A549 (cell line): ENCODE measurements around the gene ANXA3.

ENCODE experiments used
- CEBPB ChIP-seq, 2 experiments: fragments of >200 bp in 1 of 2; sonication (Bioruptor Twin) in 1 of 2; formaldehyde crosslinking in 1 of 2; IDR thresholded peaks; 2 replicates each; pipeline ENCODE4 v1.6.1; 2012 to 2016
- CHD2 ChIP-seq: fragments of 150-350 bp; IDR thresholded peaks from 2 replicates; pipeline ENCODE4 v1.6.1; 2014; ENCODE audit warnings: low read length; ENCODE audit not compliant: partially characterized antibody
- CTCF ChIP-seq: fragments of >200 bp; sonication (Bioruptor Twin); formaldehyde crosslinking; IDR thresholded peaks from 3 replicates; pipeline ENCODE4 v1.5.1; 2016
- EHMT2 ChIP-seq: fragments of 200-600 bp; sonication (generic); IDR thresholded peaks from 2 replicates; pipeline ENCODE4 v1.6.1; 2016; ENCODE audit warnings: antibody characterized with exemption, low read depth, mild to moderate bottlenecking, moderate library complexity
- EP300 ChIP-seq, 2 experiments: fragments of >200 bp; sonication (Bioruptor Twin); formaldehyde crosslinking; IDR thresholded peaks; 2 replicates in 1 of 2; 3 replicates in 1 of 2; pipeline ENCODE4 v1.6.1; 2016 to 2017
- JUN ChIP-seq, 2 experiments: fragments of >200 bp; sonication (Bioruptor Twin); formaldehyde crosslinking; IDR thresholded peaks; 2 replicates in 1 of 2; 3 replicates in 1 of 2; pipeline ENCODE4 v1.6.1; 2016 to 2017
- POLR2A ChIP-seq: IDR thresholded peaks from 2 replicates; pipeline ENCODE4 v1.6.1; 2012; ENCODE audit warnings: mild to moderate bottlenecking, low read length
- SREBF2 ChIP-seq: fragments of 450-650 bp; IDR thresholded peaks from 2 replicates; pipeline ENCODE4 v1.6.1; 2014; ENCODE audit warnings: mild to moderate bottlenecking, moderate library complexity
- ZNF302 ChIP-seq: fragments of 250-450 bp; sonication (Bioruptor Pico); IDR thresholded peaks from 2 replicates; pipeline ENCODE4 v1.9.0; 2021; ENCODE audit warnings: inconsistent platforms, mild to moderate bottlenecking, moderate library complexity
- ZSCAN20 ChIP-seq: fragments of 250-450 bp; sonication (Bioruptor Pico); IDR thresholded peaks from 2 replicates; pipeline ENCODE4 v1.8.0; 2022; ENCODE audit warnings: mild to moderate bottlenecking, moderate library complexity

GRCh38 chr4:78512357-78512920 lies 39.1 kb upstream of the ANXA3 start:
- TF ChIP-seq POLR2A: no peak
- no peak for TF ChIP-seq CTCF
- TF ChIP-seq CEBPB (IDR thresholded peaks at IDR 0.05): no peak
- no peak for TF ChIP-seq JUN (IDR thresholded peaks at IDR 0.05)
- no peak for TF ChIP-seq EHMT2
- no peak for TF ChIP-seq CHD2
- TF ChIP-seq EP300 (IDR thresholded peaks at IDR 0.05): no peak
- TF ChIP-seq ZSCAN20 (CRISPR knock-in tag): no peak
- TF ChIP-seq ZNF302 (CRISPR knock-in tag): no peak
- TF ChIP-seq SREBF2: no peak
